Uterus (tissue), 2 donors: ENCODE measurements around the gene ARVCF.

Experiments
- CTCF ChIP-seq, 4 experiments: fragments of 200-600 bp in 2 of 4; fragments of 450-650 bp in 2 of 4; sonication (generic) in 2 of 4; IDR thresholded peaks; one replicate each; pipeline ENCODE4 v1.5.1; 2016 to 2019; ENCODE audit warnings: antibody characterized with exemption in 4 of 4, mild to moderate bottlenecking in 2 of 4, moderate library complexity in 1 of 4
- POLR2A ChIP-seq, 2 donors: fragments of 450-650 bp; IDR thresholded peaks; one replicate each; pipeline ENCODE4 v1.6.1; 2016; ENCODE audit warnings: antibody characterized with exemption in 2 of 2, mild to moderate bottlenecking in 1 of 2, moderate library complexity in 1 of 2

- TF ChIP-seq CTCF (IDR thresholded peaks at IDR 0.05) (no peak), POLR2A (IDR thresholded peaks at IDR 0.05) (no peak)
Measured at GRCh38 chr22:20032407-20032991, 15.9 kb upstream of the ARVCF start.
